Effector memory CD8-positive, alpha-beta T cell (primary cell): ENCODE data around the gene PMEL.
A peak's percentile ranks its signal among the peaks of the same experiment; 100 is the strongest.

Experiments
- ATAC-seq: fragments of 150-1000 bp; cut with Tn5 transposase; replicated peaks from 2 replicates; pipeline ENCODE4 v1.10.0; 2021; ENCODE audit warnings: mild to moderate bottlenecking, moderate library complexity
- DNase-seq, 3 experiments: peaks; one replicate each; pipeline ENCODE4 v3.0.0; 2021
- H3K27ac Mint-ChIP-seq, 2 donors: one replicate each; pipeline ENCODE4 v1.8.0; 2022; ENCODE audit warnings: mild to moderate bottlenecking in 2 of 2, mixed read lengths in 2 of 2, moderate library complexity in 2 of 2
- H3K27me3 Mint-ChIP-seq, 2 donors: one replicate each; pipeline ENCODE4 v1.8.0; 2022; ENCODE audit warnings: mixed read lengths in 2 of 2
- H3K36me3 Mint-ChIP-seq: one replicate; pipeline ENCODE4 v1.8.0; 2022; ENCODE audit warnings: mild to moderate bottlenecking, moderate library complexity, mixed read lengths; ENCODE audit not compliant: insufficient read depth
- H3K4me1 Mint-ChIP-seq, 2 donors: one replicate each; pipeline ENCODE4 v1.8.0; 2022; ENCODE audit warnings: low read depth in 2 of 2, mixed read lengths in 2 of 2
- H3K4me3 Mint-ChIP-seq, 2 donors: one replicate each; pipeline ENCODE4 v1.8.0; 2022; ENCODE audit warnings: mild to moderate bottlenecking in 2 of 2, mixed read lengths in 2 of 2, moderate library complexity in 2 of 2
- H3K9me3 Mint-ChIP-seq, 2 donors: one replicate each; pipeline ENCODE4 v1.8.0; 2022; ENCODE audit warnings: mixed read lengths in 2 of 2

PMEL gene

DNA sequence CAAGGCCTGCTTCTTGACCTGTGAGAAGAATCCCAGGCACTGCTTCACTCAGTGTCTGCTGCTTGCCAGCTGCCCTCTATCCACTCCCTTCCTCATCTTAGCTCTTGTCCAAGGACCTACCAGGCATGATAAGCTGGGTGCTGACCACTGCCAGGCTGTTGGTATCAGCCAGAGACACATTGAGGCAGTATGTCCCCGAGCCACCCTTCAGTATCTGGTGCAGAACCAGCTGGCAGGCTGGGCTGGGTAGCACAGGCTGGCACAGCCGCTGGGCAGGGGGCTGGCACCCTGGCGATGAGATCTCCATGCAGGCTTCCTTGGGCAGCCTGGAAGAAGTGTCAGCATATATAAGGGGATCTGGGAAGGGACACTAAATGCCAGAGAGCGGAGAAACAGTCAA is 10.5 kb downstream of the PMEL start:
- H3K4me3 Mint-ChIP-seq = no peak overlapping the region
- ATAC-seq (no peak), DNase-seq (no peak)
- no peaks in the 10 kb centered on the region for H3K27me3 Mint-ChIP-seq
- H3K27ac Mint-ChIP-seq = peak overlapping the region; percentile 45 to 69
- H3K36me3 Mint-ChIP-seq = peaks cover 39% of the 10 kb centered on the region
- no peaks in the 10 kb centered on the region for H3K9me3 Mint-ChIP-seq
- H3K4me1 Mint-ChIP-seq = peaks cover 8 to 10% of the 10 kb centered on the region in 2 donors

DNA sequence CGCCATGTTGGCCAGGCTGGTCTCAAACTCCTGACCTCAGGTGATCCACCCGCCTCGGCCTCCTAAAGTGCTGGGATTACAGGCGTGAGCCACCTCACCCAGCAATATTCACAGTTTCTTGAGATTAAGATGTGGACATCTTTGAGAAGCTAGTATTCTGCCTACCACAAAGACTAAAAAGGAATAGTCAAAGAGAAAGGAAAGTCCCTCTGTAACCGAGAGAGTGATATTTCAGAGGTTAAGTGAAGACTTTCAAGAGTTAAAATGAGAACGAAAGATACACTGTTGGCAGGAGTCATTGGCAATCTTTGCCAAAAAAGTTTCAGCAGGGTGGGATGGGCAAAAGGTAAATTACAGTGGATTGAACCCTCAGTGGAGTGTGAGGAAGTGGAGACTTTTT is 19.3 kb downstream of the PMEL start:
- Mint-ChIP-seq H3K4me3 (no peak overlapping the region), H3K27ac (peak overlapping the region; percentile 41 to 66), H3K4me1 (peaks cover 0 to 4% of the 10 kb centered on the region in 2 donors), H3K36me3 (peaks cover 86% of the 10 kb centered on the region), H3K27me3 (no peaks in the 10 kb centered on the region), H3K9me3 (no peaks in the 10 kb centered on the region)
- no peak for DNase-seq
- no peak for ATAC-seq

DNA sequence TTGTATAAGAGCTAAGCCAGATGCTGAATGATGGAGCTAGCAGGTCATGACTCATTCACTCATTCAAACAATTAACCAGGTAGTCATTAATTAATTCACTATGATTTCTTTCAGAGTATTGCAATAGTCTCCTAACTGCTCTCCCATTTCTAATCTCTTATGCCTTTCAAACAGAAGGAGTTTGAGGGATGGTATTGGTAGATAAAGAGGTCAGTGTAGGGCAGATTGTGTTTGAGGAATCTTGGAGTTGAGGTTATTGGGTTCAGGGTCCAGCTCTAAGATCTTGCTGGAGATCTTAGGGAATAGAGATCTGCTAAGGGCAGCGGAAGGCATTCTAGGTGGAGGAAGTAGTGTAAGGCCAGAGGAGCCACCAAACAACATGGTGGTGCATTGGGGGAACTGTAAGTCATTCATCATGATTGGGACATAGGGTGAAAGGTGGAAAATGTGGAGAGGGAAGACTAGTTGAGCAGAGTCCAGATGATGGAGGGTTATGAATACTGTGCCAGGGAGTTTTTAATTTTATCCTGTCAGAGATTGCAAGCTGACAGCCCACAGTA is 23.2 kb downstream of the PMEL start:
- H3K27ac Mint-ChIP-seq = peak overlapping the region in 1 of 2 donors; percentile 82
- ATAC-seq = no peak
- peaks cover 15 to 16% of the 10 kb centered on the region in 2 donors for H3K4me1 Mint-ChIP-seq
- no peaks in the 10 kb centered on the region for H3K27me3 Mint-ChIP-seq
- no peaks in the 10 kb centered on the region for H3K9me3 Mint-ChIP-seq
- no peak for DNase-seq
- peaks cover 87% of the 10 kb centered on the region for H3K36me3 Mint-ChIP-seq
- no peak overlapping the region for H3K4me3 Mint-ChIP-seq

DNA sequence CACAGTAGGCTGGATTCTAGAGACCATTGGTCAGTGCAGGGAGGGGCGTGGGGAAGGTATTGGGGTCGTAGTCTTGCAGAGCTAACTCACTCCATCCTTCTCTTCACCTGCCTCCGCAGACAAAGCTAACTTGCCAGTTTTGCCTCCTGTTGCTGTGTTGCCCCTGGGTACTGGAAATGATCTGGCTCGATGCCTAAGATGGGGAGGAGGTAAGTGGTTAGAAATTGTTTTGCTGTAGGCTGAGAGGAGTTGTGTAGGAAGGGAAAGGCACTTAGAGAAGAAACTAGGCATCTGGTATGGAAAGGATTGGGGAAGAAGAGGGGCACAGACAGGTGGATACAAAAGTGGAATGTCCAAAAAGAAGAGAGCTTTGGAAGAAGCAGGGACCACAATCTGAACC is 23.8 kb downstream of the PMEL start:
- Mint-ChIP-seq H3K27me3 (no peaks in the 10 kb centered on the region), H3K4me3 (no peak overlapping the region), H3K9me3 (no peaks in the 10 kb centered on the region), H3K4me1 (peaks cover 17 to 20% of the 10 kb centered on the region in 2 donors), H3K36me3 (peaks cover 87% of the 10 kb centered on the region), H3K27ac (peak overlapping the region in 1 of 2 donors; percentile 82)
- ATAC-seq (no peak), DNase-seq (no peak)

DNA sequence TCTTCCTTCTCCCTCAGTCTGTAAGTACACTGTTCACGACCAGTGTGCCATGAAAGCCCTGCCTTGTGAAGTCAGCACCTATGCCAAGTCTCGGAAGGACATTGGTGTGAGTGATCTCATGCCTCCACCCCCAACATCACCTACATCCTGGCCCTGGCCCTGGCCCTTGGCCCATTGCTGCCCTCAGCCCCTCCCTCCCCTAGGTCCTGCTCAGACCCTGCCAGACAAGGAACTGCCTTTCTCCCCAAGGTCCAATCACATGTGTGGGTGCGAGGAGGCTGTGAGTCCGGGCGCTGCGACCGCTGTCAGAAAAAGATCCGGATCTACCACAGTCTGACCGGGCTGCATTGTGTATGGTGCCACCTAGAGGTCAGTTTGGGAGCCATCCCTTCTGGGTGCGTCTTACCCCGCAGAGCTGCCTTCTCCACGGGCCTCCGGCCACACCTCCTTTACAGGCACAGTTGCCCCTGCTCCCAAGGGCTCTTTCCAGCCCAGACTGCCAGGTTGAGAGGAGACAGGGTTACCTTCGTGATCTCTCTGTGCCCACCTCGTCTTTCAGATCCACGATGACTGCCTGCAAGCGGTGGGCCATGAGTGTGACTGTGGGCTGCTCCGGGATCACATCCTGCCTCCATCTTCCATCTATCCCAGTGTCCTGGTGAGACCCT is 25.6 kb downstream of the PMEL start:
- no peaks in the 10 kb centered on the region for H3K27me3 Mint-ChIP-seq
- peaks cover 29% of the 10 kb centered on the region in 2 donors for H3K4me1 Mint-ChIP-seq
- peak; percentile 81 to 85 (median 82) for DNase-seq
- no peak overlapping the region for H3K4me3 Mint-ChIP-seq
- peaks cover 83% of the 10 kb centered on the region for H3K36me3 Mint-ChIP-seq
- H3K9me3 Mint-ChIP-seq = no peaks in the 10 kb centered on the region
- H3K27ac Mint-ChIP-seq = peak overlapping the region; percentile 41 to 65
- ATAC-seq = peak; percentile 98

DNA sequence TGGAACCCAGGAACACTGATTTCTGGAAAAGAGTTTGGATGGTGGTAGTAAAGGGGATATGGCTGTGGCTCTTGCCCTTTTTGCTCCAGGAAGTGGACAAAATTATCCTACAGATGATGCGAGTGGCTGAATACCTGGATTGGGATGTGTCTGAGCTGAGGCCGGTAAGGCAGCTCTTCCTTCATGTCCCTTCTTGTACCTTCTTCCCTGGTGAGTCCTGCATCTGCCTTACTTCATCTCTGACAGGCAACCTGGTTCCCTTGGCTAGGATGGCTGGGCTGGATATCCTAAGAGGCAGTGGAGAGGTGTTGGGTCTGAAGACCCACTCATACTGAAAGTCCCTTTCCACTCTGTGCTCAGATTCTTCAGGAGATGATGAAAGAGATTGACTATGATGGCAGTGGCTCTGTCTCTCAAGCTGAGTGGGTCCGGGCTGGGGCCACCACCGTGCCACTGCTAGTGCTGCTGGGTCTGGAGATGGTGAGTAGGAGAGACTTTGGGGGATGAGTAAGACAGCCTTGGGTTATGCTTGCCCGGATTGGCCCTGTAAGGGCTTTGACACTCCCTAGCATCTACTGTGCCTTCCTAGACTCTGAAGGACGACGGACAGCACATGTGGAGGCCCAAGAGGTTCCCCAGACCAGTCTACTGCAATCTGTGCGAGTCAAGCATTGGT is 26.9 kb downstream of the PMEL start:
- no peak for ATAC-seq
- no peak overlapping the region for H3K4me3 Mint-ChIP-seq
- peaks cover 72% of the 10 kb centered on the region for H3K36me3 Mint-ChIP-seq

DNA sequence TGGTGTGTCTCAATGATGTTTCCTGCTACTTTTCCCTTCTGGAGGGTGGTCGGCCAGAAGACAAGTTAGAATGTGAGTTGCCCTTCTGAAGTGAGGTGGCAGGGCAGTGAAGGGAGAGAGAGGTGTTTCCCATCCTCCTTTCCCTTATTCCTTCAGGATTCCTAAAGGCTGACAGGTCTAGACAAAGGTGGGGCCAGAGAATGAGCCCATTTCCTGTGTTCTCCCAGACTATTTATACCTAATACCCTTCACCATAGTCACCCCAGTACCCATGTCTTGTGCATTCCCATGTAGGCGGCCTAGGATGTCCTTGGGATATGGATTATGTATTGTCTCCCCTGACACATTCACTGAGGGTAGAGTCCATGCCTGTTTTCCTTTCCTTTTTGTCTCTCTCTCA is 27.9 kb downstream of the PMEL start:
- Mint-ChIP-seq H3K27ac (peak overlapping the region in 1 of 2 donors; percentile 61), H3K9me3 (no peaks in the 10 kb centered on the region), H3K4me1 (peaks cover 42 to 45% of the 10 kb centered on the region in 2 donors), H3K4me3 (no peak overlapping the region), H3K27me3 (no peaks in the 10 kb centered on the region), H3K36me3 (peaks cover 62% of the 10 kb centered on the region)
- ATAC-seq = no peak
- no peak for DNase-seq

More for the DNA sequence above, 26.9 kb downstream of the PMEL start:
- Mint-ChIP-seq H3K9me3 (no peaks in the 10 kb centered on the region), H3K27ac (peak overlapping the region; percentile 41 to 61), H3K4me1 (peaks cover 37 to 40% of the 10 kb centered on the region in 2 donors), H3K27me3 (no peaks in the 10 kb centered on the region)
- no peak for DNase-seq

DNA sequence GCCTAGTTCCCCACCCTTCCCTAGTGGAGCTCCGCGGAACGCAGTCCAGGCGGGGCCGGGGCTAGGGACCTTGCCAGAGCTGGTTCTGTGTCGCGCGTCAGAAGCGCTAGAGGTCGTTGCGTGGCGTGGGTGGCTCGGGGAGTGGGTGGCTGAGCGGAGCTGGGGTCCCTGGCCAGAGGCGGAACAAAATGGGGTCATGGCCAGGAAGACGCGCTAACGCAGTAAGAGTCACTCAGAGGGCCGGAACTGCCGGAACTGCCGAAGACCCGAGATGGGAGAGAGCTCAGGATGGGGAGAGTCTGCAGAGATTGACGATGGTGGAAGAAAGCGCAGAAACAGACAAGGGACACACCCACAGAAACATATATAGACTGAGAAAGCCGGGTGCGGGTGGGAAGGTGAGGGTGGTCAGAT is 30.1 kb downstream of the PMEL start:
- peaks cover 51 to 61% of the 10 kb centered on the region in 2 donors for H3K4me1 Mint-ChIP-seq
- H3K4me3 Mint-ChIP-seq = peak overlapping the region; percentile 66 to 69
- DNase-seq = no peak

DNA sequence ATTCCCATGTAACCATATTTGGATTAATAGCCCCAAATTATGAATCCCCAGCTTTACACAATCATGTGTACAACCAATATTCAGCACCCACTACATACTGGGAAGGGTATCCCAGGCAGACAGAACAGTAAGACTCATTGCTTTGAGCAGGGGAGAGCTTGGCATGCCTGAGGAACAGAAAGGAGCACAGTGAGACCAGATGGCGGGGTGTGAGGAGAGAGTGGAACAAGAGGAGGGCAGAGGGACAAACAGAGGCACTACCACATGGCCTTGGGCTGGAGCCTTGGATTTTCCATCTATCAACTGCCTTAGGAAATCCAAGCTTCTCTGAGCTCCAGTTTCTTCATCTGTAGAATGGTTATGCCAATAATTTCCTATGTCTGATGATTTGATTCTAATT is 31.1 kb downstream of the PMEL start:
- no peaks in the 10 kb centered on the region for H3K9me3 Mint-ChIP-seq
- H3K36me3 Mint-ChIP-seq = peaks cover 54% of the 10 kb centered on the region
- ATAC-seq (no peak), DNase-seq (no peak)
- peaks cover 52 to 60% of the 10 kb centered on the region in 2 donors for H3K4me1 Mint-ChIP-seq
- H3K27me3 Mint-ChIP-seq = no peaks in the 10 kb centered on the region
- peak overlapping the region; percentile 83 to 95 for H3K27ac Mint-ChIP-seq
- H3K4me3 Mint-ChIP-seq = peak overlapping the region; percentile 6 to 66

More for the DNA sequence above, 30.1 kb downstream of the PMEL start:
- H3K36me3 Mint-ChIP-seq = peaks cover 57% of the 10 kb centered on the region
- ATAC-seq = no peak
- peak overlapping the region; percentile 92 to 95 for H3K27ac Mint-ChIP-seq
- H3K9me3 Mint-ChIP-seq = no peaks in the 10 kb centered on the region
- H3K27me3 Mint-ChIP-seq = no peaks in the 10 kb centered on the region

DNA sequence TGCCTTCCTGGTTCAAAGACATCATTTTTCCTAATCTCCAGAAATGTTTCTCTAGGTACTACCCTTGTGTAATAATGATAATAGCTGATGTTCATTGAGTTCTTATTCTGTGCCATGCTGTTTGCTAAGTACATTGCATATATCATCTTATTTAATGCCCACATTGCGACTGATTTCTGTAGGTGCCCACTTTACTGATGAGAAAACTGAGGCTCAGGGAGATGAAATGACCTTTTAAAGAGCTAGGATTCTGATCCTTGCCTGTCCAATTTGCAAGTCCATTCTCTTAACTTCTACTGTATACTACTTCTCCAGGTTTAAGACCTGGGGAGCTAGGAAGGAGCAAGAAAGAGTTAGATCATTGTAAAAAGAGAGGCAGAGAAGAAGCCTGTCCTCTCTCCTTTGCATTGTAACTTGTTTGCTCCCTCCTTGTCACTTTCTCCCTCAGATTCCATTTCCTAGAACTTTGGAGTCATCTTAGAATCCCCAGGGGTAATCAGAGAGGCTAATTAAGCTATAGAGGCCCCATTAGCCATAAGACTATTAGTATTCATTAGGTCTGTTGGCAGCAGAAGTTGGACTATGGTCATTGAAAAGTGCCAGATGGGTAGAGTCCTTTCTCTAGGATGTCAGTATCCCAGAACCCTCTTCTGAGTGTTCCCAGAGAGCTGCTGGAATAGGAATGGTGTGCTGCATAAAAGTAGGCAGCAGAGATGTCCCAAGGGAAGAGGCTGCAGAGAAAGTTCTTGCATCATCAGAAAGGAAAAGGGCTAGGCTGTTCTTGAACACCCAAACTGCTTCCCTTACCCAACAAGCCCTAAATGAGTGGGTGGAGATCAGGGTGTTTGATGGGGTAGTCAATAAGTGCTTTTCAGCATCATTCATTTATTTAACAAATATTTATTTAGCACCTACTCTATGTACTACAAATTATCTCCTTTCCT is 31.8 kb downstream of the PMEL start:
- DNase-seq (no peak), ATAC-seq (no peak)
- Mint-ChIP-seq H3K36me3 (peaks cover 58% of the 10 kb centered on the region), H3K27me3 (no peaks in the 10 kb centered on the region), H3K27ac (peak overlapping the region; percentile 83 to 95), H3K4me1 (peaks cover 54 to 65% of the 10 kb centered on the region in 2 donors), H3K9me3 (no peaks in the 10 kb centered on the region), H3K4me3 (peak overlapping the region; percentile 66 to 96)

DNA sequence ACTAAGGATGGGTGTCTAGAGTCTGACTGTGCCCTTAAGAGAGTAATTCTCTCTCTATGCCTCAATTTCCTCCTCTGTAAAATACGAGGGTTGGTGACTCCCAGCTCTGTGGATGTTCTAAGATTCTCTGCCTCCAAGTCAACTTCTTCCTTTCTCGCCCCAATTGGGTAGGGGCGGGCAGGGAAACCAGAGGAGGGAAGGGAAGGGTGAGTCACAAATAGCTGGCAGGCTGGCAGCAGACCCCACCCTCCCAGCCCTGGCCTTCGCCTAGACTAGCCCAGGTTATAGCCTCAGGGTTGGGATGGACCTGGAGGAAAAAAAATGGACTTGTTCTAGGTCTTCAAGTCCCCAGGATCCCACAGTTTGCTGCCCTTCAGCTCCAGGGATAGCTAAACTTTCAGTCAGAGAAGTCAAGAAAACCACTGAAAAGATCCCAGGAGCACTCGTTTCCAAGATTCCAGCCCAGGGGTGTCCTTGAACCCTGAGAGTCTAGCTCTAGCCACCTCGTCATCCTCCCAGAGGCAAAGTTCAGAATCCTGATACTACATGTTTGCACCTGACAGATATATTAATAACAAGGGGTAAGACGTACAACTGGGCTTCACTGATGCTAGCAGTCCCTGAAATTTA is 32.6 kb downstream of the PMEL start:
- peaks cover 53 to 69% of the 10 kb centered on the region in 2 donors for H3K4me1 Mint-ChIP-seq
- ATAC-seq (no peak), DNase-seq (no peak)
- H3K4me3 Mint-ChIP-seq = peak overlapping the region; percentile 96 to 99
- no peaks in the 10 kb centered on the region for H3K27me3 Mint-ChIP-seq
- peaks cover 51% of the 10 kb centered on the region for H3K36me3 Mint-ChIP-seq
- no peaks in the 10 kb centered on the region for H3K9me3 Mint-ChIP-seq
- peak overlapping the region; percentile 95 to 98 for H3K27ac Mint-ChIP-seq

DNA sequence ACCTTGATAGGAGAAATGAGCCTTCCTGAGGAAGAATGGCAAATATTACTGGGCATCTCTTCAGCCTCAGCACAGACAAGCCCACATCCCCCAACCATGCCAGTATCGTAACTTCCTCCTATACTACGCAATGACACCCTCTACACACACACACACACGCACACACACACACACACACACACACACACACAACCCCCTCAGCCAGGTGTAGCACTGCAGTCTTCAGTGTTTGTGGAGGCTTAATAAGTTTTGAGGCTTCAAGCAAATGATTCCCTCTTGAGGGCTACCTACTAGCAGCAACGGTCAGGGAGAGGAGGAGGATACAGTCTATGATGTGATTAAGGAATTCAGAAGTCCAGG is 33.3 kb downstream of the PMEL start:
- H3K27ac Mint-ChIP-seq = peak overlapping the region; percentile 95 to 98
- H3K36me3 Mint-ChIP-seq = peaks cover 47% of the 10 kb centered on the region
- DNase-seq (peak; percentile 34 to 46 (median 40)), ATAC-seq (peak; percentile 39)
- no peaks in the 10 kb centered on the region for H3K9me3 Mint-ChIP-seq
- H3K4me1 Mint-ChIP-seq = peaks cover 57 to 73% of the 10 kb centered on the region in 2 donors
- no peaks in the 10 kb centered on the region for H3K27me3 Mint-ChIP-seq
- peak overlapping the region; percentile 96 to 99 for H3K4me3 Mint-ChIP-seq
